ENCODE data around the gene GAPDH. TPM values are rescaled to one million over a fixed set of nuclear protein-coding genes. Genes with fewer than 3 reads are reported as not detected.
"Not testable (repeated sequence)": the region's sequence is repeated elsewhere in the genome, so short reads cannot be mapped to it uniquely, and the experiment has no call there.

Gene GAPDH
- total RNA-seq, 1 donor from 2014 or later, result 2,078 TPM

DNA sequence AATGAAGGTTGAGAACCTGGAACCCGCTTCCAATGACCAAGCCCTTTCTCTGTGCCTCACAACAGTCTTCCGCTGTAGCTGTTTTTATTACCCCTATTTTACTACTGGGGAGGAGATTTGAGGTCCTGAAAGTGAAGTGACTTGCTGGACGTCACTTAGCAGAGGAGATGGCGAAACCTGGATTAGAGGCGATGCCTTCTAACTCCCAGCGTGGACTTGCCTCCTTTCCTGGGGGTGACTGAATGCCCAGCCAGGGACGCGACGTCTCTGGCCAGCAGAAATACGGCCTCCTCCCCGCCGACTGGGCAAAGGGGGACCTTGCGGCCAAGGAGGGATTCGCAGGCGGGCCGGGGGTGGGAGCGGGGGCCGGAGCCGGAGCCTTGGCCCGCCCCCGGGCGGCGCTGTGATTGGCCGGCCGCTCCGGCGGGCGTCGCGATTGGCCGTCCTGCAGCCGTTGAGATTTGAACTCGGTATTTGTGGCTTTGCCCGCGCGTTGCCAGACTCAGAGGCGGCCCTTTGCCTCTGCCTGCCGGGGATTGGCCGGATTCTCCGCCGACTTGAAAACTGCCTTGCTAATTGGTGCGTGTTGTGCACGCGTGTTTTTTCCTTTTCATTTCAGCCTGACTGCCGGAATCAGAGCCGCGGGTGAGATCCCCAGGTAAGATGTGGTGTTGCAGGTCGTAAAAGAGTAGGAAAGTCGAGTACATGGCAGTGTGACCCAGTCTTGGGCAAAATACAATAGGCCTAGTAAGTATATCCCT, 40.6 kb upstream of the GAPDH start, which contains the start of gene NCAPD2:
Gene NCAPD2, plus strand, starts transcription at position 606 of the 761 bp plus-strand sequence. CDS start 997 bp downstream, outside the sequence.
- peak within 1 kb of the TSS; percentile 90 for H3K4me3 Mint-ChIP-seq
- peak; percentile 84 to 92 for DNase-seq (ENCODE audit: low spot score in 2 of 2, unreplicated experiment in 2 of 2)
- H3K4me1 Mint-ChIP-seq, result peaks cover 24% of the 10 kb centered on the region
- TF ChIP-seq, protein P1, sequence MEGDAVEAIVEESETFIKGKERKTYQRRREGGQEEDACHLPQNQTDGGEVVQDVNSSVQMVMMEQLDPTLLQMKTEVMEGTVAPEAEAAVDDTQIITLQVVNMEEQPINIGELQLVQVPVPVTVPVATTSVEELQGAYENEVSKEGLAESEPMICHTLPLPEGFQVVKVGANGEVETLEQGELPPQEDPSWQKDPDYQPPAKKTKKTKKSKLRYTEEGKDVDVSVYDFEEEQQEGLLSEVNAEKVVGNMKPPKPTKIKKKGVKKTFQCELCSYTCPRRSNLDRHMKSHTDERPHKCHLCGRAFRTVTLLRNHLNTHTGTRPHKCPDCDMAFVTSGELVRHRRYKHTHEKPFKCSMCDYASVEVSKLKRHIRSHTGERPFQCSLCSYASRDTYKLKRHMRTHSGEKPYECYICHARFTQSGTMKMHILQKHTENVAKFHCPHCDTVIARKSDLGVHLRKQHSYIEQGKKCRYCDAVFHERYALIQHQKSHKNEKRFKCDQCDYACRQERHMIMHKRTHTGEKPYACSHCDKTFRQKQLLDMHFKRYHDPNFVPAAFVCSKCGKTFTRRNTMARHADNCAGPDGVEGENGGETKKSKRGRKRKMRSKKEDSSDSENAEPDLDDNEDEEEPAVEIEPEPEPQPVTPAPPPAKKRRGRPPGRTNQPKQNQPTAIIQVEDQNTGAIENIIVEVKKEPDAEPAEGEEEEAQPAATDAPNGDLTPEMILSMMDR (IDR thresholded peaks at IDR 0.05; ENCODE audit: unreplicated experiment), result peak; percentile 23
- H3K36me3 Mint-ChIP-seq, result peaks cover 8% of the 10 kb centered on the region
- no peaks in the 10 kb centered on the region for H3K27me3 Mint-ChIP-seq (ENCODE audit: low read depth)
- no peaks in the 10 kb centered on the region for H3K9me3 Mint-ChIP-seq
- H3K27ac Mint-ChIP-seq, result peak within 1 kb of the TSS; percentile 97

DNA sequence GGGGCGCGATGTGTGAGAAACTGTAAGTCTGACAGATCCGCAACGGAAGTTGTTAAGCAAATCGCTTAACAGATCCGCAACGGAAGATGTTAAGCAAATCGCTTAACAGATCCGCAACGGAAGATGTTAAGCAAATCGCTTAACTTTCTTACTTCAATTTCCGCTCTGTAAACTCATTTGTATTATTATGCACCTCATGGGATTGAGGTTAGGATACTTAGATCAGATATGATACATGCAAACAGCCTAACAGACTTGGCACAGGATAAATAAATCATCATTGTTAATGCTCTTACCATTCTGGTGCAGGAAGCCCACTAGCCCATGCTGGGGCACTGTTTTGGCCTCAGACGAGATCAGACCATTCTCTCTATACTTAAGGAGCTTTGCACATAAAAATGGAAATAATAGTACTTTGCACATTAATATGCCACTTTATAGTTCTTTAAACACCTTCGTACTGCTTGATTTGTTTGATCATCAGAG, 40.0 kb upstream of the GAPDH start:
- H3K27ac Mint-ChIP-seq, result peak overlapping the region; percentile 96
- H3K27me3 Mint-ChIP-seq (ENCODE audit: low read depth), result no peaks in the 10 kb centered on the region

DNA sequence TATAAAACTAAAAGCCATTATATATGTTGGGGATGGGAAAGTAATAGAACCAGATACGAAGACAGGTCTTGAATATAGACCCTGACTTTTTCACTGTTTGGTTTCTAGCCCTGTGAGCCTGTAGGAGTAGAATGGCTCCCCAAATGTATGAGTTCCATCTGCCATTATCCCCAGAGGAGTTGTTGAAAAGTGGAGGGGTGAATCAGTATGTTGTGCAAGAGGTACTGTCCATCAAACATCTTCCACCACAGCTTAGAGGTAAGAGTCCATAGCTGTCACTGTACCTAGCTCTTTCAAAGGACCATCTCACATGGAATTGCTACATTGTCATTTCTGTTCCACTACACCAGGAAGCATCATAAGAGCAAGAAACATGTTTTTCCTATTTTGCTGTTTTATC, 39.3 kb upstream of the GAPDH start:
- Mint-ChIP-seq H3K4me1 (peaks cover 24% of the 10 kb centered on the region), H3K4me3 (peak overlapping the region; percentile 90), H3K36me3 (peaks cover 11% of the 10 kb centered on the region), H3K27me3 (ENCODE audit: low read depth) (no peaks in the 10 kb centered on the region), H3K27ac (no peak overlapping the region), H3K9me3 (no peaks in the 10 kb centered on the region)
- TF ChIP-seq, protein P1 (IDR thresholded peaks at IDR 0.05; ENCODE audit: unreplicated experiment), result no peak
- no peak for DNase-seq (ENCODE audit: low spot score in 2 of 2, unreplicated experiment in 2 of 2)

More for the DNA sequence above, 40.0 kb upstream of the GAPDH start:
- Mint-ChIP-seq H3K9me3 (no peaks in the 10 kb centered on the region), H3K36me3 (peaks cover 10% of the 10 kb centered on the region), H3K4me1 (peaks cover 24% of the 10 kb centered on the region), H3K4me3 (peak overlapping the region; percentile 90)
- TF ChIP-seq, protein P1 (IDR thresholded peaks at IDR 0.05; ENCODE audit: unreplicated experiment), result no peak
- no peak for DNase-seq (ENCODE audit: low spot score in 2 of 2, unreplicated experiment in 2 of 2)

DNA sequence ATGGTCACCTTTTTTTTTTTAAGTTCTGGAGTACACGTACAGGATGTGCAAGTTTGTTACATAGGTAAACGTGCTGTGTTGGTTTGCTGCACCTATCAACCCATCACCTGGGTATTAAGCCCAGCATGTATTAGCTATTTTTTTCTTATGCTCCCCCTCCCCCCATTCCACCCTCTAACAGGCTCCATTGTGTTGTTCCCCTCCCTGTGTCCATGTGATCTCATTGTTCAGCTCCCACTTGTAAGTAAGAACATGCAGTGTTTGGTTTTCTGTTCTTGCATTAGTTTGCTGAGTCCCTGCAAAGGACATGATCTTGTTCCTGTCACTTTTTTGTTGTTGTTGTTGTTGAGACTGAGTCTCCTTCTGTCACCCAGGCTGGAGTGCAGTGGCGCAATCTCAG, 37.0 kb upstream of the GAPDH start:
- H3K36me3 Mint-ChIP-seq, result peaks cover 11% of the 10 kb centered on the region
- not testable (repeated sequence) for H3K9me3 Mint-ChIP-seq; H3K4me3 Mint-ChIP-seq; H3K27me3 Mint-ChIP-seq (ENCODE audit: low read depth); DNase-seq (ENCODE audit: low spot score in 2 of 2, unreplicated experiment in 2 of 2)
- H3K4me1 Mint-ChIP-seq, result peaks cover 20% of the 10 kb centered on the region
- H3K27ac Mint-ChIP-seq, result peak overlapping the region; percentile 17

DNA sequence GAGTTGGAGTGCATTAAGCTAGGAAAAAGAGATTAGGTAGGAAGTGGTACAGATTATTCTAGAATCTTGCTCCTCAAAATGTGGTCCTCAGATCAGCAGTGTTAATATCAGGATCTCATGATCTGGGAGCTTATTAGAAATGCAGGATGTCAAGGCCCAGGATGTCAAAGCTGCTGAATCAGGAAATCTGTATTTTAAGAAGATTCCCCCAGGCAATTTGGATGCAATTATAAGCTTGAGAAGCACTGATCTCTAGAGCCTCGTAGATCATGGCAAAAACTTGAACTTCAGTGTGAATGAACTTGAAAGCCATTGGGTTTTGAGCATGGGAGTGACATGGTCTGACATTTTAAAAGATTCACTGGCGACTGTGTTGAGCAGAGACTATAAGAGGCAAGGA, 33.9 kb upstream of the GAPDH start:
- Mint-ChIP-seq H3K36me3 (peaks cover 20% of the 10 kb centered on the region), H3K4me3 (no peak overlapping the region), H3K27ac (no peak overlapping the region), H3K27me3 (ENCODE audit: low read depth) (no peaks in the 10 kb centered on the region), H3K9me3 (no peaks in the 10 kb centered on the region), H3K4me1 (peaks cover 1% of the 10 kb centered on the region)
- TF ChIP-seq, protein P1 (IDR thresholded peaks at IDR 0.05; ENCODE audit: unreplicated experiment), result no peak
- DNase-seq (ENCODE audit: low spot score in 2 of 2, unreplicated experiment in 2 of 2), result no peak

Measured in mesothelial cell of epicardium (in vitro differentiated cells).